Osteoblast (primary cell): Measurements from ENCODE around the gene ST6GAL1. TPM values are rescaled to one million over a fixed set of nuclear protein-coding genes. Genes with fewer than 3 reads are reported as not detected.

Experiments used
- DNase-seq: peaks from one replicate; pipeline ENCODE4 v3.0.0; 2011; ENCODE audit warnings: low spot score, mixed read lengths; ENCODE audit not compliant: insufficient read length; ENCODE audit errors: missing footprints
- H2AFZ ChIP-seq: 2 replicates; pipeline ENCODE4 v1.6.0; 2011; ENCODE audit warnings: mild to moderate bottlenecking, low read length
- H3K27ac ChIP-seq: 2 replicates; pipeline ENCODE4 v1.5.1; 2011; ENCODE audit warnings: mild to moderate bottlenecking, low read depth, low read length, moderate library complexity
- H3K27me3 ChIP-seq: 2 replicates; pipeline ENCODE4 v1.6.0; 2012; ENCODE audit warnings: mild to moderate bottlenecking, control low read depth, inconsistent platforms, low read length, moderate library complexity; ENCODE audit not compliant: insufficient read depth
- H3K36me3 ChIP-seq: 2 replicates; pipeline ENCODE4 v1.5.1; 2011; ENCODE audit warnings: mild to moderate bottlenecking, low read length, control low read depth, moderate library complexity; ENCODE audit not compliant: insufficient read depth
- H3K4me1 ChIP-seq: 2 replicates; pipeline ENCODE4 v1.5.1; 2011; ENCODE audit warnings: mild to moderate bottlenecking, low read length, control low read depth, moderate library complexity; ENCODE audit not compliant: insufficient read depth
- H3K4me2 ChIP-seq: 2 replicates; pipeline ENCODE4 v1.6.0; 2011; ENCODE audit warnings: mild to moderate bottlenecking, low read length; ENCODE audit not compliant: insufficient read depth
- H3K4me3 ChIP-seq: fragments of 200-600 bp; sonication (generic); 3 replicates; pipeline ENCODE4 v1.5.1; 2012; ENCODE audit warnings: mild to moderate bottlenecking, low read length, inconsistent platforms; ENCODE audit not compliant: insufficient read depth
- H3K79me2 ChIP-seq: 2 replicates; pipeline ENCODE4 v1.6.0; 2012; ENCODE audit warnings: mild to moderate bottlenecking, low read length, control low read depth, inconsistent platforms; ENCODE audit not compliant: insufficient read depth
- H3K9me3 ChIP-seq: 2 replicates; pipeline ENCODE4 v1.5.1; 2011; ENCODE audit warnings: low read depth, low read length, control low read depth
- H4K20me1 ChIP-seq: 2 replicates; pipeline ENCODE4 v1.6.0; 2012; ENCODE audit warnings: mild to moderate bottlenecking, low read length, control low read depth; ENCODE audit not compliant: insufficient read depth
- CTCF ChIP-seq: IDR thresholded peaks from 2 replicates; pipeline ENCODE4 v1.5.1; 2011; ENCODE audit warnings: mild to moderate bottlenecking, low read depth, low read length, moderate library complexity; ENCODE audit errors: extremely low read depth
- total RNA-seq: library from RNA; depleted of rRNA; stranded (reverse); fragments of >200 nt; gene quantifications from 2 replicates; pipeline ENCODE4 v1.2.3, GENCODE V29; 2012

The ST6GAL1 gene
- total RNA-seq, 1 donor, result 8.0 TPM

GRCh38 chr3:187011915-187012314 lies 81.6 kb downstream of the ST6GAL1 start:
- H3K36me3 ChIP-seq, result no peaks in the 10 kb centered on the region
- H3K4me2 ChIP-seq, result no peak overlapping the region
- H2AFZ ChIP-seq, result no peak overlapping the region
- no peak for TF ChIP-seq CTCF
- no peak overlapping the region for H3K4me3 ChIP-seq
- no peaks in the 10 kb centered on the region for H3K4me1 ChIP-seq
- no peaks in the 10 kb centered on the region for H3K27me3 ChIP-seq
- no peak overlapping the region for H3K27ac ChIP-seq
- no peak for DNase-seq
- H3K9me3 ChIP-seq, result no peaks in the 10 kb centered on the region
- no peaks in the 10 kb centered on the region for H3K79me2 ChIP-seq
- no peaks in the 10 kb centered on the region for H4K20me1 ChIP-seq

GRCh38 chr3:187012609-187013051 lies 82.3 kb downstream of the ST6GAL1 start:
- no peak for TF ChIP-seq CTCF
- Histone ChIP-seq H3K4me3 (no peak overlapping the region), H3K79me2 (no peaks in the 10 kb centered on the region), H4K20me1 (no peaks in the 10 kb centered on the region), H3K36me3 (no peaks in the 10 kb centered on the region), H3K4me1 (no peaks in the 10 kb centered on the region), H3K27ac (no peak overlapping the region), H3K4me2 (peak overlapping the region; percentile 2), H3K27me3 (no peaks in the 10 kb centered on the region), H3K9me3 (no peaks in the 10 kb centered on the region), H2AFZ (peak overlapping the region; percentile 51)
- no peak for DNase-seq

GRCh38 chr3:187013159-187013716 lies 82.9 kb downstream of the ST6GAL1 start:
- H3K4me3 ChIP-seq, result no peak overlapping the region
- H3K27me3 ChIP-seq, result no peaks in the 10 kb centered on the region
- no peaks in the 10 kb centered on the region for H4K20me1 ChIP-seq
- H3K27ac ChIP-seq, result no peak overlapping the region
- no peak for TF ChIP-seq CTCF
- peak overlapping the region; percentile 51 for H2AFZ ChIP-seq
- H3K36me3 ChIP-seq, result no peaks in the 10 kb centered on the region
- no peaks in the 10 kb centered on the region for H3K79me2 ChIP-seq
- H3K4me1 ChIP-seq, result no peaks in the 10 kb centered on the region
- no peaks in the 10 kb centered on the region for H3K9me3 ChIP-seq
- H3K4me2 ChIP-seq, result no peak overlapping the region
- DNase-seq, result peak; percentile 79

GRCh38 chr3:187014417-187014864 lies 84.1 kb downstream of the ST6GAL1 start:
- Histone ChIP-seq H3K79me2 (no peaks in the 10 kb centered on the region), H3K4me2 (no peak overlapping the region), H4K20me1 (no peaks in the 10 kb centered on the region), H3K27ac (no peak overlapping the region), H3K9me3 (no peaks in the 10 kb centered on the region), H3K4me3 (no peak overlapping the region), H2AFZ (no peak overlapping the region), H3K4me1 (no peaks in the 10 kb centered on the region), H3K36me3 (no peaks in the 10 kb centered on the region), H3K27me3 (no peaks in the 10 kb centered on the region)
- no peak for TF ChIP-seq CTCF
- DNase-seq, result no peak
